AG09319 (cell line): ENCODE data around the gene LTC4S.
"Not testable (repeated sequence)": the region's sequence is repeated elsewhere in the genome, so short reads cannot be mapped to it uniquely, and the experiment has no call there.

Experiments used
- DNase-seq: peaks from one replicate; pipeline ENCODE4 v3.0.0-alpha.2; 2010; ENCODE audit warnings: low read depth; ENCODE audit errors: extremely low read depth
- CTCF ChIP-seq: IDR thresholded peaks from 2 replicates; pipeline ENCODE4 v1.5.1; 2011; ENCODE audit warnings: low read depth, mild to moderate bottlenecking, inconsistent platforms, low read length, moderate library complexity

LTC4S gene

GRCh38 chr5:179778591-179778990 is 15.2 kb upstream of the LTC4S start:
- TF ChIP-seq CTCF: no peak
- DNase-seq: no peak

- TF ChIP-seq CTCF: no peak
- DNase-seq: no peak
Observed at GRCh38 chr5:179779826-179780225, 14.0 kb upstream of the LTC4S start.

GRCh38 chr5:179780362-179780761 is 13.4 kb upstream of the LTC4S start:
- TF ChIP-seq CTCF: no peak
- DNase-seq: no peak

- DNase-seq: no peak
- no peak for TF ChIP-seq CTCF
Observed at GRCh38 chr5:179781846-179782245, 11.9 kb upstream of the LTC4S start.

- no peak for DNase-seq
- no peak for TF ChIP-seq CTCF
Observed at GRCh38 chr5:179783128-179783527, 10.7 kb upstream of the LTC4S start.

- no peak for TF ChIP-seq CTCF
- no peak for DNase-seq
Observed at GRCh38 chr5:179786861-179787260, 6.9 kb upstream of the LTC4S start.

GRCh38 chr5:179788193-179788854 is 5.5 kb upstream of the LTC4S start:
- DNase-seq: no peak
- TF ChIP-seq CTCF: no peak

- not testable (repeated sequence) for DNase-seq
Observed at GRCh38 chr5:179789278-179789677, 4.5 kb upstream of the LTC4S start.
